HCT116 (cell line): ENCODE results near the gene CALCB. TPM values are rescaled to one million over a fixed set of nuclear protein-coding genes. Genes with fewer than 3 reads are reported as not detected.

Experiments
- ATAC-seq: fragments of 200-7000 bp; cut with Tn5 transposase; 2 replicates; pipeline ENCODE4 v1.9.1; 2020; ENCODE audit warnings: mild to moderate bottlenecking, moderate library complexity
- BruUV-seq: library from RNA; stranded (reverse); fragments of 400-500 nt; replicated peaks from 2 replicates; lab custom pipeline; 2021; lab: Mats Ljungman, UMichigan
- CTCF ChIA-PET: fragments of 300-600 bp; sonication (Branson Sonifier 250); formaldehyde crosslinking; loops from one replicate; lab custom pipeline; 2021; ENCODE audit warnings: antibody characterized with exemption; lab: Charles Lee
- POLR2A ChIA-PET: fragments of 300-600, 350-600 bp; sonication (Branson Sonifier 250); formaldehyde crosslinking; loops from one replicate; lab custom pipeline; 2021; ENCODE audit warnings: antibody characterized with exemption; lab: Charles Lee
- RAD21 ChIA-PET, 2 experiments: fragments of 300-600 bp; sonication (Branson Sonifier 250); formaldehyde crosslinking; loops; one replicate each; lab custom pipeline; 2023; ENCODE audit warnings: low total read pairs in 2 of 2; ENCODE audit not compliant: uncharacterized antibody in 2 of 2, unreplicated experiment in 2 of 2, low non-redundant PET in 1 of 2; lab: Charles Lee
- DNase-seq: peaks from one replicate; pipeline ENCODE4 v3.0.0-alpha.2; 2010; ENCODE audit warnings: low read depth, low spot score
- H2AFZ ChIP-seq: fragments of 200-600 bp; shearing (Covaris generic), sonication (generic); 2 replicates; pipeline ENCODE4 v1.6.1; 2017; ENCODE audit warnings: low read depth, mixed run types, mixed read lengths, antibody characterized with exemption, low read length; ENCODE audit not compliant: poor library complexity, severe bottlenecking
- H3K27ac ChIP-seq: 2 replicates; pipeline ENCODE4 v1.5.1; 2012; ENCODE audit warnings: low read depth, low read length
- H3K27me3 ChIP-seq: fragments of 200-600 bp; sonication (generic); 2 replicates; pipeline ENCODE4 v1.6.1; 2016; ENCODE audit warnings: mixed run types, low read length, mixed read lengths; ENCODE audit not compliant: insufficient read depth
- H3K36me3 ChIP-seq, 2 experiments: fragments of 200-500 bp in 1 of 2; fragments of 200-600 bp in 1 of 2; sonication (Bioruptor generic) in 1 of 2; sonication (generic) in 1 of 2; 2 replicates each; pipeline versions ENCODE4 v1.5.1 to v1.6.1; 2014 to 2016; ENCODE audit warnings: low read length in 2 of 2, inconsistent platforms in 1 of 2, mixed read lengths in 1 of 2, mixed run types in 1 of 2; ENCODE audit not compliant: insufficient read depth in 2 of 2, control insufficient read depth in 1 of 2
- H3K4me1 ChIP-seq, 2 experiments: fragments of 200-600 bp in 1 of 2; sonication (generic) in 1 of 2; 2 replicates each; pipeline versions ENCODE4 v1.5.1 to v1.6.1; 2012 to 2017; ENCODE audit warnings: low read length in 2 of 2, inconsistent platforms in 1 of 2, mild to moderate bottlenecking in 1 of 2, mixed read lengths in 1 of 2, mixed run types in 1 of 2, moderate library complexity in 1 of 2; ENCODE audit not compliant: insufficient read depth in 2 of 2, control insufficient read depth in 1 of 2
- H3K4me2 ChIP-seq: fragments of 200-600 bp; sonication (generic); 2 replicates; pipeline ENCODE4 v1.6.1; 2017; ENCODE audit warnings: mixed run types, low read length, mixed read lengths
- H3K4me3 ChIP-seq, 2 experiments: fragments of 200-600 bp in 1 of 2; sonication (generic) in 1 of 2; replicated peaks in 1 of 2; 2 replicates each; pipeline ENCODE4 v1.5.1; 2011 to 2016; ENCODE audit warnings: low read length in 2 of 2, control low read depth in 1 of 2, low read depth in 1 of 2, mild to moderate bottlenecking in 1 of 2, mixed read lengths in 1 of 2, mixed run types in 1 of 2
- H3K79me2 ChIP-seq: fragments of 200-600 bp; sonication (generic); 2 replicates; pipeline ENCODE4 v1.6.1; 2017; ENCODE audit warnings: mild to moderate bottlenecking, mixed run types, low read length, moderate library complexity, mixed read lengths; ENCODE audit not compliant: insufficient read depth
- H3K9ac ChIP-seq: fragments of 200-600 bp; sonication (generic); 2 replicates; pipeline ENCODE4 v1.6.1; 2016; ENCODE audit warnings: low read length, mixed read lengths
- H3K9me2 ChIP-seq: fragments of 200-600 bp; sonication (generic), shearing (Covaris generic); 2 replicates; pipeline ENCODE4 v1.6.1; 2017; ENCODE audit warnings: mixed run types, mild to moderate bottlenecking, moderate library complexity; ENCODE audit not compliant: insufficient read depth
- H3K9me3 ChIP-seq, 2 experiments: fragments of 200-500 bp in 1 of 2; fragments of 200-600 bp in 1 of 2; sonication (Bioruptor generic) in 1 of 2; sonication (generic) in 1 of 2; 2 replicates each; pipeline ENCODE4 v1.6.1; 2014 to 2017; ENCODE audit warnings: low read length in 2 of 2, mixed read lengths in 2 of 2, inconsistent platforms in 1 of 2, low read depth in 1 of 2, mild to moderate bottlenecking in 1 of 2, mixed run types in 1 of 2, moderate library complexity in 1 of 2; ENCODE audit not compliant: control insufficient read depth in 1 of 2, insufficient read depth in 1 of 2
- H4K20me1 ChIP-seq: fragments of 200-600 bp; sonication (generic), shearing (Covaris generic); 2 replicates; pipeline ENCODE4 v1.6.1; 2017; ENCODE audit warnings: mixed run types, mild to moderate bottlenecking, moderate library complexity; ENCODE audit not compliant: insufficient read depth
- CBX3 ChIP-seq: IDR thresholded peaks from 2 replicates; pipeline ENCODE4 v1.6.1; 2012; ENCODE audit warnings: low read depth
- EGR1 ChIP-seq: IDR thresholded peaks from 2 replicates; pipeline ENCODE4 v1.6.1; 2012; ENCODE audit warnings: low read depth
- ZNF274 ChIP-seq: fragments of 200-500 bp; sonication (Bioruptor generic); IDR thresholded peaks from 2 replicates; pipeline ENCODE4 v1.6.1; 2014; ENCODE audit warnings: mild to moderate bottlenecking, low read depth, low read length, inconsistent platforms
- intact Hi-C: fragments of 100-400 bp; cut with micrococcal nuclease; formaldehyde crosslinking; loops from 2 replicates; pipeline ENCODE4 v1.10.0; 2022
- total RNA-seq: library from RNA; stranded (reverse); gene quantifications from one replicate; pipeline ENCODE4 v1.2.1, GENCODE V29; 2021; ENCODE audit not compliant: unreplicated experiment
- TF ChIP-seq, protein P1 (sequence below): IDR thresholded peaks from 2 replicates; pipeline ENCODE4 v1.6.1; 2012; ENCODE audit warnings: low read depth

CALCB gene
- total RNA-seq, 1 experiment from 2014 or later, result 0.22 TPM

DNA sequence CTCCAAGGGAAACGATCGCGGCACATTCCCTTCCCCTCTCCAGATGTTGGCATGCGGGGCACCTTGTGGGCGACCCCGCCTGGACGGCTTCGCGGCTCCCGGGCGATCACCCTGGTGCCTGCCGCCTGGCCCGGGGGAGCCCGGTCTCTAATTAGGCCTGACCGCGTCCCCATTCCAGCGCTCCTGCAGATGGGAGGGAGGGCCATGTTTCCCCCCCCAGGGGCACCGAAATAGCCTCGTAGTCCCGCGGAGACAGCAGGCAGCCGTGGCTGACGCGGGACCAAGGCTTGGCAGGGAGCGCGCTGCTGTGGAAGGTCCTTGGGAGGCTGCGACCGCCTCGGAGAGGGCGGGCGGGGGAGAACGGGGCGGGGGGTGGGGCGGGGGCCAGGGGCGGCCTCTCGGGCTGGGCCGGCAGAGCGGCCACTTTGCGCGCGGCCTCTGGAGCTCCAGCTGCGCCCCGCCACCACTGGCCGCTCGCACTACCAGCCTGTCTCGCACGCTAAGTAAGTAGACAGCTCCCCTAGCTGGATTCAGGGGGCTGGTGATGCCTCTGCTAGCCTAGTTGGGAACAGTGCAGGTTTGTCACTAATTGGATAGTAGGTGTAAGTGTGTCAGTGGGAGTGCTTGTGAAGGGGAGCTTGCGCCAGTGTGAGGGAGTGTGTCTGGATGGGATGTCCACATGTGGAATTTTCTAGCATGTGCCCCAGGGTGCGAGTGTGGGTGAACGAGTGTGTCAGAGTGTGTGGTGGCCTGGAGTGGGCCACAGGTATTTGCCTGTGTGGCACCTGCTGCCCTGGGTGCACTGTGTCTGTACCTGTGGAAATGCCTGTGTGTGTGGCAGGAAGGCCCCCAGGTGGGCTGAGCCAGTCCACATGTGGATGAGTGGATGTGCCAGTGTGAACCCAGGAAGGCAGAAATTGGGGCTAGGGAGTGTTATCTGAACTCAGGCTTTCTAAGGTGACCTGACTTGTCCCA lies 41.4 kb downstream of the CALCB start, which contains the start of gene INSC:
Gene INSC, plus strand, starts transcription at position 423 of the 975 bp plus-strand sequence. CDS start 34,252 bp downstream, outside the sequence.
- DNase-seq, result no peak
- Histone ChIP-seq H3K9me2 (no peaks in the 10 kb centered on the region), H3K4me2 (no peak within 1 kb of the TSS), H3K36me3 (no peaks in the 10 kb centered on the region), H3K9ac (no peak within 1 kb of the TSS), H3K4me3 (no peak within 1 kb of the TSS), H3K79me2 (no peaks in the 10 kb centered on the region), H3K4me1 (no peaks in the 10 kb centered on the region), H2AFZ (no peak within 1 kb of the TSS), H3K27ac (no peak within 1 kb of the TSS), H3K9me3 (no peaks in the 10 kb centered on the region), H3K27me3 (no peaks in the 10 kb centered on the region)
- ChIA-PET RAD21 (no interaction called here), POLR2A (no interaction called here), CTCF (no interaction called here)
- BruUV-seq, result no TSS peak
- intact Hi-C loops, result no loop called here
- TF ChIP-seq EGR1 (no peak), CBX3 (no peak), ZNF274 (no peak)
- TF ChIP-seq, protein P1, sequence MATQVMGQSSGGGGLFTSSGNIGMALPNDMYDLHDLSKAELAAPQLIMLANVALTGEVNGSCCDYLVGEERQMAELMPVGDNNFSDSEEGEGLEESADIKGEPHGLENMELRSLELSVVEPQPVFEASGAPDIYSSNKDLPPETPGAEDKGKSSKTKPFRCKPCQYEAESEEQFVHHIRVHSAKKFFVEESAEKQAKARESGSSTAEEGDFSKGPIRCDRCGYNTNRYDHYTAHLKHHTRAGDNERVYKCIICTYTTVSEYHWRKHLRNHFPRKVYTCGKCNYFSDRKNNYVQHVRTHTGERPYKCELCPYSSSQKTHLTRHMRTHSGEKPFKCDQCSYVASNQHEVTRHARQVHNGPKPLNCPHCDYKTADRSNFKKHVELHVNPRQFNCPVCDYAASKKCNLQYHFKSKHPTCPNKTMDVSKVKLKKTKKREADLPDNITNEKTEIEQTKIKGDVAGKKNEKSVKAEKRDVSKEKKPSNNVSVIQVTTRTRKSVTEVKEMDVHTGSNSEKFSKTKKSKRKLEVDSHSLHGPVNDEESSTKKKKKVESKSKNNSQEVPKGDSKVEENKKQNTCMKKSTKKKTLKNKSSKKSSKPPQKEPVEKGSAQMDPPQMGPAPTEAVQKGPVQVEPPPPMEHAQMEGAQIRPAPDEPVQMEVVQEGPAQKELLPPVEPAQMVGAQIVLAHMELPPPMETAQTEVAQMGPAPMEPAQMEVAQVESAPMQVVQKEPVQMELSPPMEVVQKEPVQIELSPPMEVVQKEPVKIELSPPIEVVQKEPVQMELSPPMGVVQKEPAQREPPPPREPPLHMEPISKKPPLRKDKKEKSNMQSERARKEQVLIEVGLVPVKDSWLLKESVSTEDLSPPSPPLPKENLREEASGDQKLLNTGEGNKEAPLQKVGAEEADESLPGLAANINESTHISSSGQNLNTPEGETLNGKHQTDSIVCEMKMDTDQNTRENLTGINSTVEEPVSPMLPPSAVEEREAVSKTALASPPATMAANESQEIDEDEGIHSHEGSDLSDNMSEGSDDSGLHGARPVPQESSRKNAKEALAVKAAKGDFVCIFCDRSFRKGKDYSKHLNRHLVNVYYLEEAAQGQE, result no peak
- TF ChIP-seq, all 23 proteins: peak for 0
- ATAC-seq, result no peak
- no peaks in the 10 kb centered on the region for H4K20me1 ChIP-seq
